H1 (cell line): ENCODE data around the gene KCNJ3. TPM values are rescaled to one million over a fixed set of nuclear protein-coding genes. Genes with fewer than 3 reads are reported as not detected.

Source experiments
- HDAC2 ChIP-seq, 2 experiments: fragments of 300-600 bp in 1 of 2; sonication (generic) in 1 of 2; IDR thresholded peaks; 2 replicates each; pipeline ENCODE4 v1.6.1; 2011 to 2012; ENCODE audit warnings: low read depth in 2 of 2, low read length in 2 of 2, mild to moderate bottlenecking in 2 of 2, moderate library complexity in 2 of 2, borderline replicate concordance in 1 of 2, inconsistent platforms in 1 of 2
- polyA plus RNA-seq, 7 experiments: library from polyadenylated mRNA; depleted of rRNA in 3 of 7; stranded (reverse) in 5 of 7; unstranded in 2 of 7; fragments of >200 nt in 5 of 7; fragments of 200-250 nt in 2 of 7; gene quantifications; 1 replicate in 5 of 7; 2 replicates in 1 of 7; 4 replicates in 1 of 7; pipeline versions ENCODE4 v1.2.1 to v1.2.3, GENCODE V29; 2011 to 2013; ENCODE audit warnings: missing spikeins in 2 of 7, mixed read lengths in 2 of 7
- total RNA-seq: library from RNA; stranded (reverse); fragmentation: NEBNext Ultra II Directional; extraction: Animal tissue kit (Norgen Biotek cat#: 25700); gene quantifications from 2 replicates; pipeline ENCODE4 v1.2.1, GENCODE V29; 2021
- TF ChIP-seq, protein P1 (sequence below): IDR thresholded peaks from 2 replicates; pipeline ENCODE4 v1.6.1; 2011; ENCODE audit warnings: low read depth, mild to moderate bottlenecking, low read length; ENCODE audit not compliant: insufficient read depth
- TF ChIP-seq, protein P2 (sequence below): fragments of 300-600 bp; sonication (generic); IDR thresholded peaks from 2 replicates; pipeline ENCODE4 v1.7.1; 2012; ENCODE audit warnings: low read length, moderate library complexity, mild to moderate bottlenecking, inconsistent platforms; ENCODE audit not compliant: insufficient replicate concordance

Gene KCNJ3
- total and polyA plus RNA-seq, 2 of the 8 experiments (the other 6 are each of a cell fraction or from before 2014, with no cell fraction given): 0.11 to 0.50 TPM

DNA sequence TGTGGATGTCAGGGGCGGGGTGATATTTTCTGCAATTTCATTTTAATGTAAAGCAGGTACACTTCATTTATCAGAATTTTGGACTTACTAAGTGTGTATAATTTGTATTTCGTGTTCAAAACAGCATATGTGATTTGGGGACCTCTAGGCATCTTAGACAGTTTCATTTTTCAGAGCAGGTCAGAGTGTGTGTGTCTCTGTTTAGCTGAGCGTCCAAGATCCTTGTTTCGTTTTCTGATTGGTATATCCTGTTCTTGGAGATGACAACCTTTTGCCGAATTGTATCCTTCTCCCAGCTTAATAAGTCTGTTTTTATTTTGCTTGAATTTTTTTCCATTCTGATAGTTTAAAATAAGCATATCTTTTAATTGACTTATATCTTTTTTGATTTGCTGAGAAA is 128.3 kb downstream of the KCNJ3 start (continued):
- TF ChIP-seq, protein P1, sequence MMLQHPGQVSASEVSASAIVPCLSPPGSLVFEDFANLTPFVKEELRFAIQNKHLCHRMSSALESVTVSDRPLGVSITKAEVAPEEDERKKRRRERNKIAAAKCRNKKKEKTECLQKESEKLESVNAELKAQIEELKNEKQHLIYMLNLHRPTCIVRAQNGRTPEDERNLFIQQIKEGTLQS: no peak
- TF ChIP-seq HDAC2 (IDR thresholded peaks at IDR 0.05; ENCODE audit: borderline replicate concordance in 1 of 2, low read depth in 2 of 2, low read length in 2 of 2): no peak
- TF ChIP-seq, protein P2, sequence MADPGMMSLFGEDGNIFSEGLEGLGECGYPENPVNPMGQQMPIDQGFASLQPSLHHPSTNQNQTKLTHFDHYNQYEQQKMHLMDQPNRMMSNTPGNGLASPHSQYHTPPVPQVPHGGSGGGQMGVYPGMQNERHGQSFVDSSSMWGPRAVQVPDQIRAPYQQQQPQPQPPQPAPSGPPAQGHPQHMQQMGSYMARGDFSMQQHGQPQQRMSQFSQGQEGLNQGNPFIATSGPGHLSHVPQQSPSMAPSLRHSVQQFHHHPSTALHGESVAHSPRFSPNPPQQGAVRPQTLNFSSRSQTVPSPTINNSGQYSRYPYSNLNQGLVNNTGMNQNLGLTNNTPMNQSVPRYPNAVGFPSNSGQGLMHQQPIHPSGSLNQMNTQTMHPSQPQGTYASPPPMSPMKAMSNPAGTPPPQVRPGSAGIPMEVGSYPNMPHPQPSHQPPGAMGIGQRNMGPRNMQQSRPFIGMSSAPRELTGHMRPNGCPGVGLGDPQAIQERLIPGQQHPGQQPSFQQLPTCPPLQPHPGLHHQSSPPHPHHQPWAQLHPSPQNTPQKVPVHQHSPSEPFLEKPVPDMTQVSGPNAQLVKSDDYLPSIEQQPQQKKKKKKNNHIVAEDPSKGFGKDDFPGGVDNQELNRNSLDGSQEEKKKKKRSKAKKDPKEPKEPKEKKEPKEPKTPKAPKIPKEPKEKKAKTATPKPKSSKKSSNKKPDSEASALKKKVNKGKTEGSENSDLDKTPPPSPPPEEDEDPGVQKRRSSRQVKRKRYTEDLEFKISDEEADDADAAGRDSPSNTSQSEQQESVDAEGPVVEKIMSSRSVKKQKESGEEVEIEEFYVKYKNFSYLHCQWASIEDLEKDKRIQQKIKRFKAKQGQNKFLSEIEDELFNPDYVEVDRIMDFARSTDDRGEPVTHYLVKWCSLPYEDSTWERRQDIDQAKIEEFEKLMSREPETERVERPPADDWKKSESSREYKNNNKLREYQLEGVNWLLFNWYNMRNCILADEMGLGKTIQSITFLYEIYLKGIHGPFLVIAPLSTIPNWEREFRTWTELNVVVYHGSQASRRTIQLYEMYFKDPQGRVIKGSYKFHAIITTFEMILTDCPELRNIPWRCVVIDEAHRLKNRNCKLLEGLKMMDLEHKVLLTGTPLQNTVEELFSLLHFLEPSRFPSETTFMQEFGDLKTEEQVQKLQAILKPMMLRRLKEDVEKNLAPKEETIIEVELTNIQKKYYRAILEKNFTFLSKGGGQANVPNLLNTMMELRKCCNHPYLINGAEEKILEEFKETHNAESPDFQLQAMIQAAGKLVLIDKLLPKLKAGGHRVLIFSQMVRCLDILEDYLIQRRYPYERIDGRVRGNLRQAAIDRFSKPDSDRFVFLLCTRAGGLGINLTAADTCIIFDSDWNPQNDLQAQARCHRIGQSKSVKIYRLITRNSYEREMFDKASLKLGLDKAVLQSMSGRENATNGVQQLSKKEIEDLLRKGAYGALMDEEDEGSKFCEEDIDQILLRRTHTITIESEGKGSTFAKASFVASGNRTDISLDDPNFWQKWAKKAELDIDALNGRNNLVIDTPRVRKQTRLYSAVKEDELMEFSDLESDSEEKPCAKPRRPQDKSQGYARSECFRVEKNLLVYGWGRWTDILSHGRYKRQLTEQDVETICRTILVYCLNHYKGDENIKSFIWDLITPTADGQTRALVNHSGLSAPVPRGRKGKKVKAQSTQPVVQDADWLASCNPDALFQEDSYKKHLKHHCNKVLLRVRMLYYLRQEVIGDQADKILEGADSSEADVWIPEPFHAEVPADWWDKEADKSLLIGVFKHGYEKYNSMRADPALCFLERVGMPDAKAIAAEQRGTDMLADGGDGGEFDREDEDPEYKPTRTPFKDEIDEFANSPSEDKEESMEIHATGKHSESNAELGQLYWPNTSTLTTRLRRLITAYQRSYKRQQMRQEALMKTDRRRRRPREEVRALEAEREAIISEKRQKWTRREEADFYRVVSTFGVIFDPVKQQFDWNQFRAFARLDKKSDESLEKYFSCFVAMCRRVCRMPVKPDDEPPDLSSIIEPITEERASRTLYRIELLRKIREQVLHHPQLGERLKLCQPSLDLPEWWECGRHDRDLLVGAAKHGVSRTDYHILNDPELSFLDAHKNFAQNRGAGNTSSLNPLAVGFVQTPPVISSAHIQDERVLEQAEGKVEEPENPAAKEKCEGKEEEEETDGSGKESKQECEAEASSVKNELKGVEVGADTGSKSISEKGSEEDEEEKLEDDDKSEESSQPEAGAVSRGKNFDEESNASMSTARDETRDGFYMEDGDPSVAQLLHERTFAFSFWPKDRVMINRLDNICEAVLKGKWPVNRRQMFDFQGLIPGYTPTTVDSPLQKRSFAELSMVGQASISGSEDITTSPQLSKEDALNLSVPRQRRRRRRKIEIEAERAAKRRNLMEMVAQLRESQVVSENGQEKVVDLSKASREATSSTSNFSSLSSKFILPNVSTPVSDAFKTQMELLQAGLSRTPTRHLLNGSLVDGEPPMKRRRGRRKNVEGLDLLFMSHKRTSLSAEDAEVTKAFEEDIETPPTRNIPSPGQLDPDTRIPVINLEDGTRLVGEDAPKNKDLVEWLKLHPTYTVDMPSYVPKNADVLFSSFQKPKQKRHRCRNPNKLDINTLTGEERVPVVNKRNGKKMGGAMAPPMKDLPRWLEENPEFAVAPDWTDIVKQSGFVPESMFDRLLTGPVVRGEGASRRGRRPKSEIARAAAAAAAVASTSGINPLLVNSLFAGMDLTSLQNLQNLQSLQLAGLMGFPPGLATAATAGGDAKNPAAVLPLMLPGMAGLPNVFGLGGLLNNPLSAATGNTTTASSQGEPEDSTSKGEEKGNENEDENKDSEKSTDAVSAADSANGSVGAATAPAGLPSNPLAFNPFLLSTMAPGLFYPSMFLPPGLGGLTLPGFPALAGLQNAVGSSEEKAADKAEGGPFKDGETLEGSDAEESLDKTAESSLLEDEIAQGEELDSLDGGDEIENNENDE: no peak
- TF ChIP-seq, all 59 proteins: peak for 0
